GM19468 (cell line): ENCODE results near the gene HOXA2.

ENCODE experiments used
- ATAC-seq: cut with Tn5 transposase; IDR thresholded peaks from one replicate; pipeline ENCODE4 v1.9.1; 2021; ENCODE audit warnings: mild to moderate bottlenecking, moderate library complexity, moderate number of reproducible peaks; ENCODE audit not compliant: unreplicated experiment; ENCODE audit errors: extremely low read depth

Gene HOXA2

DNA sequence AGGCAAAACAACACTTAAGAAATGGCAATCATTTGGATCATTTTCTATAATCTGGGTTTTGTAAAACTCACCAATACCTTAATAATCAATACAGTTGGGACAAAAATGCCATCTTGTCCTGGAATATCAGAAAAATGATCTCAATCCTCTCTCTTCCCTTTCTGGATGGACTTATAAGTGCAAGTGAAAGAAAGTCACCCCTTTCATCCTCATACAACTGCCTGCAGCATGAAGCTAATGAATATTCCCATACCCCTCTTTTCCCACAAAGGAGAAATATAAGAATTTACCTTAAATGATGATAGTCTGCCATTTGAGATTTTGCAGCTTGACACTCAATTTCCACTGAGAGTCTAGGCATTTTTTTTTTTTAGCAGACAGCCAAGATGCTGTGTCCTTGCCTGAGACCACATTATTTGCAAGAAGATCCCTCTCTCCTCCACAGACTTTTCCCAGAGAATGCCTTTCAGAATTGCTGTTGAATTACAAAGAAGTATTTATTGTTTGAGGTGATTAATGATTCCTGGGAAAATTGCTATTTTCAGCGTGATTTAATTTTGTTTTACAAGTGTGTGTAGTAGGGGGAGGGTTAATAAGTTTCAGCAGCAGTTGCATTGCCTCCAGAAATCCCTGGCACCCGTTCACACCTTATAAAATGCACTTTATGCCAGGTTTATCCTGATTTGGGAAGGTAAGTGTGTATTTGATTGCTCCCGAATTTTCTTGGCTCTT, 24.3 kb upstream of the HOXA2 start:
- ATAC-seq = no peak

- ATAC-seq = no peak
Observed at GRCh38 chr7:27125986-27126394, 23.5 kb upstream of the HOXA2 start.

DNA sequence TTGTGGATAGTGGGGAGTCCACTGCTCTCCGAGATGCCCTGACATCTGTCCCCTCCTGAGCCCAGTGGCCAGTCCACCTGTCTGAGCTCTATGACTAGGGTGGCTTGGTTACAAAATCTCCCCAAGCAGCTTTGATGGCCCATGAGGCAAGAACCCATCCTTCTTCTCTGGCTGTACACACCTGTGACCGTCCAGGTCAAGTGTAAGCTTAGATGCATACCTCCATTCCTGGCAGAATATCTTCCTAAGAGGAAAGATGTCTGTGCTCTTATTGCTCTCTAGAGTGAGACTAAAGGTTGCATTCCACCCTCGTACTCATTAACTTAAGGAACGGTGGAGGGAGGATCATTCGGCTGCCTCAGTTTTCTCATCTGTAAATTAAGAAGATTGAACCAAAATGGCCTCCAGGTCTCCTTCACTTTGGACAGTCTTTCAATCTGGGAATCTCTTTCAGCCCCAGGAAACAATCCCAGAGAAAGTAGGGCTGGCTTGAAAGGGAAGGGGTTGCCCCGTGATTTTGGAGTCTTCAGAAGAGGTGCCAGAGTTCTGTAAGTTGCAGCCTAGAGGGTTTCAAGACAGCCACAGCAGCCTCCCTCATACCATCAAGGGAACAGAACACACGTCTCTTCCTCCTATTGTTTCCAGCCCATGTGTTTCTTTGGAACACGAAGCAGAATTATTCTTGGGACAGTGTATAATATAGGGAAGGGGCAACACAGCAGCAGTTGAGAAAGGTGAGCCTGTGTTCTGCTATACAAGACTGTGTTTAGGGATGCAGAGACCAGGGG, 22.6 kb upstream of the HOXA2 start:
- no peak for ATAC-seq

- no peak for ATAC-seq
Observed at GRCh38 chr7:27124096-27124901, 21.8 kb upstream of the HOXA2 start.

DNA sequence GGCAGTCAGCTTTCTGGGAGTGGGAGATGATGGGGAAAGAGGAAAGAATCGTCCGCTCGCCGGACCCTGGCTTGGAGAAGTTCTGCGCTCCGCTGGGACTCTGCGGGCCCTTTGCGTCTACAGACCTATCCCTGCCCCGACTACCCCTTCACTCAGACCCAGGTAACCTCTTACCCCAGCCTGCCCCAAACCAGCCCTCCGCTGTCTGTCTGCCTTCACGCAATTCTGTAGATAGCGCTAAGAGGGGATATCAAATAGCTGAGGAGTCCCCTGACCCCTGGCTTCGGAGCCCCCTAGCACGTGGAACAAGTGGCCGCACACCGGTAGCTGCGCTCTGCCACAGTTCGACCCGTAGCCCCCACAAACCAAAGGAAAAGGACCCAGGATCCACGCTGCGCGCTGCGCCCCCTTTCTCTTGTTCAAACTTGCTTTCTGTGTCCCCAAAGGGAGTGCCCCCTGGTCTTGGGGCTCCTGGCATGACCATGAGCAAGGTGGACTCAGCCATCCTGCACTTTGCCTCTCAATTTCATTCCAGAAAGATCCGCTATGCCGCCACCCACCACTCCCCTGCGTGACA, 21.1 kb upstream of the HOXA2 start:
- no peak for ATAC-seq

DNA sequence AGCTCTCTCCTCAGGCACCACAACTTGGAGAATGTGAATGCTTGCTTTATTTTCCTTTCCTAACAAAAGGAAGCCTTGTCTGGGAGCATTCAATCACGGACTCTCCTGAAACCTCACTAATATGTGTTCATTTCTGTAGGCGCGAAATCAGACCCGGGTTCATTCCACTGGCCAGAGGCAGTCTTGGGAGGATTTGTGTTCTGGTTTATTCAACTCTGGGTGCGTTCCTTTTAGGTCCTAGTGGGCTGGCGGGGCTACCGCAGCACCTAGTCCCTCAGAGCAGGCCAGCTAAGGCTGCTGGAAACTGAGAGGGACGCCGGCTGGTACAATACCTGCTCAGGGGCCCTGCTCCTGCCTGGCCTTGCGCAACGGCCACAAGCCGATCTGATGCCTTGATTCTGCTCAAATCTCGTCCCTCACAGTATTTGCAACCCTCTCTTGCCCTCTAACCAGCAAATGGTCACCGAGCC, 20.6 kb upstream of the HOXA2 start:
- no peak for ATAC-seq

DNA sequence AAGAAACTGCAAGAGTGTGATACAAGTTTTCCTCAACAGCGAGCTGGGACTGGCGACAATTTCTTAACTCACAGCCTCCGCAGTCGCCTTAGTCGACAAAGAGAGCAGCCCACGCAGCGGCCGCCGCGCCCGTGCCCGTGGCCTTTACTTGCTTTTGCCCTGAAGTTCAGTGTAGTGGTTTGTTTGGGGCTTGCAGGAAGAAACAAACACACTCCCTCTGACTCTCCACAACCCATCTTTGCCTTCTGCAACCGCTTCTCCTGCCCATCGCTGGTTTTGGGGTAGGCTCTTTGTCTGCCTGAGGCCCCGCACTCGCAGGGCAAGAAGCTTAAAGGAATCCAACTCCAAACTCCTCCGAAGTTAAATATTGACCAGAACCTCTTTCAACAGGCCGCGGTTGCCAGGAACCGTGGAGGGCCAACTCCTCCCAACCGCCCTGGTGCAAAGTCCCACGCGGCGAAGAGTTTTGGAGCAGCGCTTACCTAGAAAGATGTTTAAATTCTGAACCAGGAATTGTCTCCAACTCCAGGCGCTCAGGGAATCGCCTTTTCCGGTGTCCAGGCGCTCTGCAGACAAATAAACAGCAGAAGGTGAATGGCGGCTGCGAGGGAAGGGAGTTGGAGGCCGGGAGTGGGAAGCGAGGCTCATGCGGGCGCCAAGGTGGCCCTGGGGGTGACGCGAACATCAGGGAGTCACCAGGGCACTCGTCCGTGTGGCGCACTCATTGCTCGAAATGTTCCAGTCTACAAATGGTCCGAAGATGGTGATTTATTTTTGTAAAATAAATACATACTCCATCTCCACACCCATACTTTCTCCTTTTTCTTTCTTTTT, 19.8 kb upstream of the HOXA2 start:
- ATAC-seq = no peak

DNA sequence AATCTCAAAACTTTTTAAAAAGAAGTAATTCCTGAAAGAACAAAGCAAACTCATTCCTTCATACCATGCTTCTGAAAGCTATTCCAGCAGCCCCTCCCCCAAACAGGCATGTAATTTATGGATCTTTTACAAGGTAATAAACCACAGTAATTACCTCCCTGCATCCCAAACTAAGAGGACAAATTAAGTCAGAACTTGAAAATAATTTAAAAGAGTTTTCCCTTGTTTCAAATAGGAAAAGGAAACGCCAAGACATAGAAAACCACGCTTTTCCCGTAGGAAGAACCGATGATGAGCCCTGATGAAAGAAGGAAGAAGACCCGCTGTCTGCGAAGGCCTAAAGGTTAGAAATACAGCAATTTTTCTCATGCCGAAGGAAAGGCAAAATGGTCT, 19.2 kb upstream of the HOXA2 start:
- ATAC-seq = no peak

DNA sequence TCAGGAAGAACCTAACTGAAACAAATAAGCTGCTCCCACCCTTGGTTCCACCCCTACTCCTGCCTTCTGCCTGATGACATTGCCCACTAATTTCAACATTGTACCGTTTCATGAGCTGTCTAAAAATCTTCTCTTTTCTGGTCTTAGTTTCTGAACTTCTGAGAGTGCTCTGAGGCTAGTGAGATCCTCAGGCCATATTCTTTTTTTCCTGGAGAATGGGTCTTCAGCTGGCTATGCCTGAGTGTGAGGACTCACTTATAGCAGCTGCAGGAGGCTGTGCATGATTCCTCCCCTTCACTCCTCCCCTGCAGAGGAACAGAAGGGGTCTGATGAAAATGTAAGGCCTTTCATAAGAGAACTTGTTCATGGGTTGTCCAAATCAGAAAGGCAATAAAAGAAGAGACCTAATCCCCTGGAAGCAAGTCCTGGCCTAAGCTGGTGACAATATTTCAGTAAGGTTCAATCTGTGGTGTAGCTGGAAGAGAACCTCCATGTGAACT, 17.0 kb upstream of the HOXA2 start:
- ATAC-seq = no peak

- ATAC-seq = no peak
Observed at GRCh38 chr7:27118580-27118979, 16.1 kb upstream of the HOXA2 start.

DNA sequence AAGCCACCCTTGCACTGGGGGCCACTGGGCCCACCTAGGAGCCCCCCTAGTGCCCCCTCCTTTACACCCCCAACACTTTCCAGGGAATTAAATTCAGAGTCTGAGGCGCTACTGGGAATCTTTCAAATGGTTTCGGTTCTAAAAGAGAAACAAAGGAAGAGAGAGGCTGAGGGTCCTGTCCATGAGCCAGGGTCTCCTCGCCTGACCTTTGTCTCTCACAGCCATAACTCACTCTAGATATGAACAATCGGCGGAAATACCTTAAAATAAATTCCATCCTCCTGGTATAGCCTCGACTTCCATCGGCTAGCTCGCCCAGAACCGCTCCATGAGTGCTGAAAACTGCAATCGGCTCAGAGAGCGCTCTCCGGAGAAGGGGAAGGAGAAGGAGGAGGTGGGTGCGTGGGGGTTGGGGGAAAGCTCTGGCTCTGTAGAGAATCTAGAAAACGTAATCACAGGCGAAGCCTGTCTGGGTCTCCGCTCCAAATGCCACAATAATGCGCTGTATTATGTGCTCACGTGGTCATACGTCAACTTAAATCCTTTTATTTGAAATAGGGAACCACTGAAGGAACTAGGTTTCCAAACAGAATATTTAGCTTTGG, 15.5 kb upstream of the HOXA2 start:
- ATAC-seq = no peak

- no peak for ATAC-seq
Observed at GRCh38 chr7:27116962-27117886, 14.7 kb upstream of the HOXA2 start.

DNA sequence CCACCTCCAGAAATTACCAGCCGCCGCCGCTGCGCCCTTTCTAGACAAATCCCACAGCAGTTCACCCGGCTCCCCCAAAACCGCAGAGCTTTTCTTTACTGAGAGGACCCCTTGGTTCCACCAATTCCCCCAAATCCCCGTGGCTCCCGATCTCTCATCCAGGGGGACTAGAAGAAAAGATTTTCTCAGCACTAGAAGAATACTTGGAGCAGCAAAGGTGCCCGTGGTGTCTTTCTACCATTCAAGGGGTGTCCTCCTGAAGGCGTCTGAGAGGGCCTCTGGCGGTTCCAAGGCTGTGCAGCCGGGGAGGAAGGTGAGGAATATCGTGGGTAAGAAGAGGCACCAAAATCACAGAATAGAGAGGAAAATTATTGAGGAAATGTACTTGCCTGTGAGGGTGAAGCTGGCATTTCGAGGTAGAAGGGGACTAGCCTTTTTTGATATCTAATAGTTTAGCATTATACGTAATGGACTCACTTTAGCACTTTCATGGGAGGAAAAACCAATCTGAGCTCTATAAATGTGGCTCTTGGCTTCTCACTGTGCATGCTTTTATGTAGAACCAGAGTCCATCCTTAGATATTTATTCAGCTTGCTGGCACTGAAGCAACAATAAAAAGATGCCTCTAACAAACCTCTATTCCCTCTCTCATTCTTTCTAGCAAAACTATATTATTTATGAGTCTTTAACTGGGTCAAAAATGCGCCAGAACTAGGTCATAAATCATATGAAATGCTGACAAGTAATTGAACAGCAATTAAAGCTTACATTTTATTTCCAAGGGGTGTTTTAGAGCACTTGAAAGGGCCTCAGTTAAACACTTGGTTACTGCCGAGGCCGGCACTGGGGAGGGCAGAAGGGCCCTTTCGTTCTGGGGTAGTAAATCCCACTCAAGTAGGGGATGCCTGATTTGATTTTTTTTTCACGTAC, 13.8 kb upstream of the HOXA2 start:
- ATAC-seq = no peak

- ATAC-seq = no peak
Observed at GRCh38 chr7:27115221-27116026, 12.9 kb upstream of the HOXA2 start.

GRCh38 chr7:27114881-27115220, 12.4 kb upstream of the HOXA2 start:
- no peak for ATAC-seq
